A549 (cell line): Measurements from ENCODE around the gene TTC32. TPM values are rescaled to one million over a fixed set of nuclear protein-coding genes. Genes with fewer than 3 reads are reported as not detected.
"Not testable (repeated sequence)": the region's sequence is repeated elsewhere in the genome, so short reads cannot be mapped to it uniquely, and the experiment has no call there.

Experiments used
- ATAC-seq, 2 experiments: fragments of 200-7000 bp in 1 of 2; fragments of >200 bp in 1 of 2; cut with Nextera tagmentation in 1 of 2; cut with Tn5 transposase in 1 of 2; 3 replicates each; pipeline versions ENCODE4 v1.8.0 to v1.9.1; 2018 to 2020; ENCODE audit warnings: mild to moderate bottlenecking in 1 of 2, moderate library complexity in 1 of 2
- CTCF ChIA-PET: fragments of 300-600 bp; sonication (Branson Sonifier 250); formaldehyde crosslinking; extraction: SDS; loops from one replicate; lab custom pipeline; 2021; ENCODE audit warnings: antibody characterized with exemption, inconsistent platforms; lab: Yijun Ruan, JAX
- POLR2A ChIA-PET: fragments of 350-600 bp; formaldehyde crosslinking; extraction: SDS; loops from one replicate; lab custom pipeline; 2021; ENCODE audit warnings: antibody characterized with exemption, inconsistent platforms; lab: Yijun Ruan, JAX
- DNase-seq, 2 experiments: peaks; one replicate each; pipeline versions ENCODE4 v3.0.0 to v3.0.0-alpha.2; 2011 to 2016; ENCODE audit warnings: low read depth in 1 of 2, low spot score in 1 of 2
- FAIRE-seq: peaks from 2 replicates; lab custom pipeline; 2011; peaks lifted over from hg19 to GRCh38; lab: Jason Lieb, UNC
- H3K27ac ChIP-seq, 2 experiments: fragments of >200 bp; sonication (Bioruptor Twin); formaldehyde crosslinking; 3 replicates each; pipeline ENCODE4 v1.5.1; 2016 to 2017
- H3K4me1 ChIP-seq: fragments of >200 bp; sonication (Bioruptor Twin); formaldehyde crosslinking; 3 replicates; pipeline ENCODE4 v1.6.1; 2016
- H3K4me2 ChIP-seq: fragments of >200 bp; sonication (Bioruptor Twin); formaldehyde crosslinking; 3 replicates; pipeline ENCODE4 v1.6.1; 2016
- H3K4me3 ChIP-seq: fragments of >200 bp; sonication (Bioruptor Twin); formaldehyde crosslinking; 3 replicates; pipeline ENCODE4 v1.5.1; 2016
- H3K9me3 ChIP-seq: fragments of >200 bp; sonication (Bioruptor Twin); formaldehyde crosslinking; 3 replicates; pipeline ENCODE4 v1.6.1; 2016
- BCL3 ChIP-seq: fragments of >200 bp; sonication (Bioruptor Twin); formaldehyde crosslinking; IDR thresholded peaks from 3 replicates; pipeline ENCODE4 v1.6.1; 2016
- BHLHE40 ChIP-seq: IDR thresholded peaks from 2 replicates; pipeline ENCODE4 v1.6.1; 2012; ENCODE audit warnings: low read depth, low read length, inconsistent platforms
- CBX8 ChIP-seq: fragments of 200-600 bp; sonication (generic); IDR thresholded peaks from 2 replicates; pipeline ENCODE4 v1.6.1; 2016
- CEBPB ChIP-seq, 2 experiments: fragments of >200 bp in 1 of 2; sonication (Bioruptor Twin) in 1 of 2; formaldehyde crosslinking in 1 of 2; IDR thresholded peaks; 2 replicates each; pipeline ENCODE4 v1.6.1; 2012 to 2016
- CHD2 ChIP-seq: fragments of 150-350 bp; IDR thresholded peaks from 2 replicates; pipeline ENCODE4 v1.6.1; 2014; ENCODE audit warnings: low read length; ENCODE audit not compliant: partially characterized antibody
- EHF ChIP-seq: fragments of 250-450 bp; sonication (Bioruptor Pico); IDR thresholded peaks from 2 replicates; pipeline ENCODE4 v1.5.0; 2020; ENCODE audit warnings: mild to moderate bottlenecking
- FOSL2 ChIP-seq, 2 experiments: fragments of 450-650 bp in 1 of 2; fragments of >200 bp in 1 of 2; sonication (Bioruptor Twin) in 1 of 2; formaldehyde crosslinking; IDR thresholded peaks; 2 replicates each; pipeline versions ENCODE4 v1.5.0 to v1.6.1; 2016 to 2020; ENCODE audit warnings: mild to moderate bottlenecking in 1 of 2, moderate library complexity in 1 of 2
- KDM1A ChIP-seq: fragments of 200-600 bp; sonication (generic); IDR thresholded peaks from 2 replicates; pipeline ENCODE4 v1.6.1; 2016; ENCODE audit warnings: low read depth, mild to moderate bottlenecking
- MAFK ChIP-seq: fragments of 450-650 bp; IDR thresholded peaks from 2 replicates; pipeline ENCODE4 v1.6.1; 2014; ENCODE audit not compliant: partially characterized antibody
- MAX ChIP-seq: IDR thresholded peaks from 2 replicates; pipeline ENCODE4 v1.6.1; 2012
- MAZ ChIP-seq: fragments of 150-350 bp; IDR thresholded peaks from 2 replicates; pipeline ENCODE4 v1.6.1; 2014; ENCODE audit warnings: antibody characterized with exemption, low read depth, low read length, borderline replicate concordance
- MYC ChIP-seq: IDR thresholded peaks from 2 replicates; pipeline ENCODE4 v1.6.1; 2012; ENCODE audit warnings: mild to moderate bottlenecking, inconsistent platforms, low read length, improper control_type of control experiment, borderline replicate concordance
- NFE2L2 ChIP-seq: fragments of 150-350 bp; conservative IDR thresholded peaks from 2 replicates; pipeline ENCODE4 v1.6.1; 2014; ENCODE audit warnings: low read length
- PHF8 ChIP-seq: fragments of 200-600 bp; sonication (generic); IDR thresholded peaks from 2 replicates; pipeline ENCODE4 v1.6.1; 2016; ENCODE audit warnings: low read depth, mild to moderate bottlenecking, antibody characterized with exemption, moderate library complexity, borderline replicate concordance
- RCOR1 ChIP-seq: fragments of 150-350 bp; IDR thresholded peaks from 2 replicates; pipeline ENCODE4 v1.6.1; 2014; ENCODE audit warnings: antibody characterized with exemption, low read length, low read depth
- USF2 ChIP-seq: fragments of 450-650 bp; IDR thresholded peaks from 2 replicates; pipeline ENCODE4 v1.6.1; 2014; ENCODE audit warnings: antibody characterized with exemption
- WGBS: methylation state at CpG from one replicate; pipeline ENCODE4 v1.1.6; 2017; ENCODE audit errors: missing lambda C conversion rate; 5-methylcytosine and 5-hydroxymethylcytosine counted together
- polyA plus RNA-seq, 4 experiments: library from polyadenylated mRNA; depleted of rRNA in 3 of 4; stranded (reverse); fragments of >200 nt; fragmentation: RNase III in 1 of 4; extraction: RNeasy Plus Mini Kit Qiagen cat#74134 plus additional on column Dnase treatment in 1 of 4; gene quantifications; 2 replicates in 3 of 4; 3 replicates in 1 of 4; pipeline ENCODE4 v1.2.3, GENCODE V29; 2011 to 2017

The TTC32 gene
- polyA plus RNA-seq, 2 of the 4 experiments (the other 2 are of a cell fraction), result 22.4 to 37.1 TPM

DNA sequence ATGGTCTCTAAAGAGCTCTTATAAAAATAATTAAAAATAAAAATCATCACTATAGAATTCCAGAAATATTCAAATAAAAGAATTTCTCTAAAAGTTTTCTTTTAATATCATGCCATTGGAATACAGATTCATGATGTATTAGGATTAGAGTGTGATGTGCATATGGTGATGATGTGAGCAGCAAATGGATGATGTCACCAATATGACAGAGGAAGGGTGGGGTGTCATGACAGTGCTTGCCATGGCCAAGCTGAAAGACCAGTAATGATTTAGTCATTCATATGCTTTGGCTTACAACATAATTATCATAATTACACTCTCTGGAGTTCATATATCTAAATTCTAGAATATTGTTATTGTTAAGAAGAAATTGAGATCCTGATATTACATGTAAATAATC lies 27.4 kb upstream of the TTC32 start (continued):
- no peak for TF ChIP-seq CHD2
- TF ChIP-seq RCOR1, result no peak
- TF ChIP-seq EHF (CRISPR knock-in tag), result no peak
- TF ChIP-seq, all 56 proteins: peak for 0

- POLR2A ChIA-PET, FAIRE-seq: not testable (repeated sequence)
- CTCF ChIA-PET, result interaction anchor here (1.0 kb wide), 1 partner anchor 16 kb away, joined by 3 read pairs; no protein-coding TSS in a partner anchor
Observed at GRCh38 chr2:19927816-19928215, 26.0 kb upstream of the TTC32 start.

DNA sequence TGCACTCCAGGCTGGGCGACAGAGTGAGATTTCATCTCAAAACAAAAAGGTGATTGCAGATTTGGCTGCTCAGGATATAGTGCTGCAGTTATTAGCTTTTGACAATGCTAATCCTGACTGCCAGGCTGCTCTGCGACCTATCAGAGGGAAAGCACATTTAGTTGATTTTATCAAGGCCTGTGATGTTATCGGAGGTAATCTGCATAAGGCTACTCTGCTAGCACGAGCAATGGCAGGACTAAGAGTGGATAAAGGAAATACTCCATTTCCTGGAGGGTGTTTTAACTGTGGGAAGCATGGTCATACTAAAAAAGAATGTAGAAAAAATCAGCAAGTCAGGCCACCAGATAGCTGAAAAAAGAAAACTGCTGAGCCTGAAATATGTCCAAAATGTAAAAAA lies 22.7 kb upstream of the TTC32 start:
- WGBS, result 94% methylated on average over 4 of the region's 4 CpGs
- not testable (repeated sequence) for H3K4me2 ChIP-seq

More at GRCh38 chr2:19927816-19928215, 26.0 kb upstream of the TTC32 start:
- H3K4me2 ChIP-seq, ATAC-seq, H3K27ac ChIP-seq, DNase-seq, H3K4me3 ChIP-seq, H3K9me3 ChIP-seq: not testable (repeated sequence)
- 94% methylated on average over 1 of the region's 1 CpG for WGBS
- peaks cover 12% of the 10 kb centered on the region; the same call in 2 of the 3 replicates for H3K4me1 ChIP-seq

DNA sequence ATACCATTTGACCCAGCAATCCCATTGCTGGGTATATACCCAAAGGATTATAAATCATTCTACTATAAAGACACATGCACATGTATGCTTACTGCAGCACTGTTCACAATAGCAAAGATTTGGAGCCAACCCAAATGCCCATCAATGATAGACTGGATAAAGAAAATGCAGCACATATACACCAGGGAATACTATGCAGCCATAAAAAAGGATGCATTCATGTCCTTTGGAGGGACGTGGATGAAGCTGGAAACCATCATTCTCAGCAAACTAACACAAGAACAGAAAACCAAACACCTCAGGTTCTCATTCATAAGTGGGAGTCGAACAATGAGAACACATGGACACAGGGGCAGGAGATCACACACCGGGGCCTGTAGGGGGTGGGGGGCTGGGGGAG lies 20.4 kb upstream of the TTC32 start:
- H3K4me3 ChIP-seq, CTCF ChIA-PET, H3K4me1 ChIP-seq, ATAC-seq, H3K27ac ChIP-seq, H3K9me3 ChIP-seq, FAIRE-seq, DNase-seq, POLR2A ChIA-PET, H3K4me2 ChIP-seq: not testable (repeated sequence)
- 83% methylated on average over 3 of the region's 3 CpGs for WGBS

More for the DNA sequence above, 22.7 kb upstream of the TTC32 start:
- FAIRE-seq, H3K4me1 ChIP-seq, H3K4me3 ChIP-seq, H3K9me3 ChIP-seq, DNase-seq, CTCF ChIA-PET, H3K27ac ChIP-seq, POLR2A ChIA-PET, ATAC-seq: not testable (repeated sequence)

GRCh38 chr2:19916385-19916950 lies 14.7 kb upstream of the TTC32 start:
- Histone ChIP-seq H3K4me1 (peaks cover 12% of the 10 kb centered on the region), H3K9me3 (no peaks in the 10 kb centered on the region), H3K27ac (no peak overlapping the region), H3K4me3 (no peak overlapping the region), H3K4me2 (no peak overlapping the region)
- POLR2A ChIA-PET, result no interaction called here
- ATAC-seq, result no peak
- DNase-seq, result no peak
- CTCF ChIA-PET, result interaction anchor here (1.0 kb wide), 1 partner anchor 99 kb away, joined by 5 read pairs; no protein-coding TSS in a partner anchor
- WGBS, result 91% methylated on average over 6 of the region's 6 CpGs
- no peak for FAIRE-seq
- no peak for TF ChIP-seq EHF (CRISPR knock-in tag)
- no peak for TF ChIP-seq MYC
- TF ChIP-seq FOSL2 (IDR thresholded peaks at IDR 0.05), result no peak
- no peak for TF ChIP-seq FOSL2 (CRISPR knock-in tag; IDR thresholded peaks at IDR 0.05)
- TF ChIP-seq KDM1A, result no peak
- no peak for TF ChIP-seq BHLHE40
- TF ChIP-seq MAZ, result no peak
- TF ChIP-seq USF2, result no peak
- no peak for TF ChIP-seq NFE2L2

GRCh38 chr2:19914266-19914975 lies 12.6 kb upstream of the TTC32 start:
- TF ChIP-seq CEBPB (IDR thresholded peaks at IDR 0.05), result no peak
- no peak for TF ChIP-seq NFE2L2
- TF ChIP-seq MAX, result no peak
- no peak for TF ChIP-seq EHF (CRISPR knock-in tag)
- no peak for TF ChIP-seq BHLHE40
- TF ChIP-seq PHF8, result no peak
- TF ChIP-seq CBX8, result no peak
- no peak for TF ChIP-seq MAFK
- no peak for TF ChIP-seq BCL3
- ATAC-seq (no peak), DNase-seq (no peak), FAIRE-seq (no peak)
- no peaks in the 10 kb centered on the region for H3K9me3 ChIP-seq
- ChIA-PET CTCF (no interaction called here), POLR2A (interaction anchor here (1.5 kb wide), 1 partner anchor 16 kb away, joined by 3 read pairs; no protein-coding TSS in a partner anchor)
- WGBS, result 40% methylated on average over 1 of the region's 1 CpG
- H3K27ac ChIP-seq, result no peak overlapping the region
- H3K4me3 ChIP-seq, result no peak overlapping the region
- no peak overlapping the region for H3K4me2 ChIP-seq
- peaks cover 16% of the 10 kb centered on the region for H3K4me1 ChIP-seq
